B cell (primary cell): ENCODE data around the gene KICS2. TPM values are rescaled to one million over a fixed set of nuclear protein-coding genes. Genes with fewer than 3 reads are reported as not detected.

Experiments used
- ATAC-seq: fragments of 200-7000 bp; cut with Tn5 transposase; one replicate; pipeline ENCODE4 v1.10.0; 2021; ENCODE audit warnings: low read depth, mild to moderate bottlenecking, moderate number of reproducible peaks, moderate library complexity
- CTCF ChIA-PET: fragments of 350-600 bp; sonication (Branson Sonifier 250); formaldehyde crosslinking; loops from one replicate; lab custom pipeline; 2021; ENCODE audit warnings: antibody characterized with exemption, inconsistent platforms; lab: Charles Lee
- POLR2A ChIA-PET: fragments of 350-600 bp; sonication (Branson Sonifier 250); formaldehyde crosslinking; loops from one replicate; lab custom pipeline; 2021; ENCODE audit warnings: antibody characterized with exemption; lab: Charles Lee
- DNase-seq: peaks from one replicate; pipeline ENCODE4 v3.0.0; 2013
- H2AFZ ChIP-seq: 2 replicates; pipeline ENCODE4 v1.6.1; 2012; ENCODE audit warnings: mild to moderate bottlenecking, low read depth, low read length; ENCODE audit not compliant: insufficient read depth, poor library complexity, severe bottlenecking
- H3K27ac ChIP-seq, 2 donors: 1 replicate in 1 of 2; 2 replicates in 1 of 2; pipeline ENCODE4 v1.5.1; 2012 to 2013; ENCODE audit warnings: low read length in 2 of 2, mild to moderate bottlenecking in 2 of 2, moderate library complexity in 1 of 2
- H3K27me3 ChIP-seq, 4 experiments: fragments of 200-600 bp in 1 of 4; sonication (generic) in 1 of 4; replicated peaks in 1 of 4; 1 replicate in 2 of 4; 2 replicates in 2 of 4; pipeline versions ENCODE4 v1.6.1 to v1.7.0; 2013 to 2016; ENCODE audit warnings: low read length in 3 of 4, mild to moderate bottlenecking in 2 of 4, mixed read lengths in 1 of 4, moderate library complexity in 1 of 4; ENCODE audit not compliant: insufficient read depth in 4 of 4, control insufficient read depth in 3 of 4; ENCODE audit errors: control extremely low read depth in 1 of 4
- H3K36me3 ChIP-seq, 2 experiments: replicated peaks in 1 of 2; 1 replicate in 1 of 2; 2 replicates in 1 of 2; pipeline versions ENCODE4 v1.6.1 to v1.7.1; 2013; ENCODE audit warnings: low read length in 1 of 2; ENCODE audit not compliant: insufficient read depth in 2 of 2, control insufficient read depth in 1 of 2; ENCODE audit errors: control extremely low read depth in 1 of 2, extremely low read depth in 1 of 2
- H3K4me1 ChIP-seq, 2 donors: fragments of 200-600 bp in 1 of 2; sonication (generic) in 1 of 2; 1 replicate in 1 of 2; 2 replicates in 1 of 2; pipeline versions ENCODE4 v1.5.1 to v1.6.1; 2013 to 2017; ENCODE audit warnings: low read length in 2 of 2; ENCODE audit not compliant: control insufficient read depth in 2 of 2, insufficient read depth in 2 of 2
- H3K4me2 ChIP-seq: replicated peaks from 2 replicates; pipeline ENCODE3; 2012; ENCODE audit warnings: mild to moderate bottlenecking, low read depth, low read length; ENCODE audit not compliant: poor library complexity, severe bottlenecking
- H3K4me3 ChIP-seq, 5 experiments: fragments of 200-600 bp in 1 of 5; sonication (generic) in 1 of 5; 1 replicate in 3 of 5; 2 replicates in 2 of 5; pipeline versions ENCODE4 v1.5.1 to v1.7.0; 2011 to 2016; ENCODE audit warnings: low read length in 4 of 5, mild to moderate bottlenecking in 4 of 5, low read depth in 2 of 5, control low read depth in 1 of 5, moderate library complexity in 1 of 5; ENCODE audit not compliant: insufficient read depth in 1 of 5; ENCODE audit errors: control extremely low read depth in 1 of 5, extremely low read depth in 1 of 5
- H3K79me2 ChIP-seq: fragments of 200-600 bp; sonication (generic); one replicate; pipeline ENCODE4 v1.6.0; 2016; ENCODE audit warnings: low read length; ENCODE audit not compliant: control insufficient read depth, insufficient read depth
- H3K9ac ChIP-seq: fragments of 200-600 bp; sonication (generic); 2 replicates; pipeline ENCODE4 v1.6.1; 2017; ENCODE audit warnings: mild to moderate bottlenecking, low read length, moderate library complexity
- H3K9me3 ChIP-seq, 3 donors: one replicate each; pipeline versions ENCODE4 v1.6.1 to v1.7.1; 2013; ENCODE audit warnings: low read length in 2 of 3; ENCODE audit not compliant: control insufficient read depth in 2 of 3, insufficient read depth in 1 of 3; ENCODE audit errors: control extremely low read depth in 1 of 3
- H4K20me1 ChIP-seq: 2 replicates; pipeline ENCODE4 v1.6.0; 2012; ENCODE audit warnings: mild to moderate bottlenecking, low read length; ENCODE audit not compliant: insufficient read depth, control insufficient read depth, poor library complexity, severe bottlenecking
- H3K27ac Mint-ChIP-seq: one replicate; pipeline ENCODE4 v1.8.0; 2021; ENCODE audit warnings: mixed read lengths
- H3K27me3 Mint-ChIP-seq: one replicate; pipeline ENCODE4 v1.8.0; 2021; ENCODE audit warnings: mixed read lengths
- H3K4me1 Mint-ChIP-seq: one replicate; pipeline ENCODE4 v1.8.0; 2021; ENCODE audit warnings: mixed read lengths
- H3K4me3 Mint-ChIP-seq: one replicate; pipeline ENCODE4 v1.8.0; 2021; ENCODE audit warnings: mixed read lengths
- H3K9me3 Mint-ChIP-seq: one replicate; pipeline ENCODE4 v1.8.0; 2022; ENCODE audit warnings: mixed read lengths; ENCODE audit not compliant: insufficient read depth
- EZH2 ChIP-seq: IDR thresholded peaks from 2 replicates; pipeline ENCODE4 v1.6.1; 2012; ENCODE audit warnings: borderline replicate concordance, low read depth, mild to moderate bottlenecking, moderate library complexity, low read length; ENCODE audit not compliant: insufficient read depth, poor library complexity, severe bottlenecking
- WGBS: methylation state at CpG from one replicate; pipeline ENCODE4 v1.1.5; 2013; ENCODE audit warnings: missing lambda C conversion rate; ENCODE audit not compliant: insufficient coverage; 5-methylcytosine and 5-hydroxymethylcytosine counted together
- intact Hi-C: fragments of 100-400 bp; cut with micrococcal nuclease; formaldehyde crosslinking; loops from one replicate; pipeline ENCODE4 v1.10.0; 2022
- polyA plus RNA-seq: library from polyadenylated mRNA; depleted of rRNA; stranded (reverse); fragments of >200 nt; gene quantifications from 2 replicates; pipeline ENCODE4 v1.2.3, GENCODE V29; 2012
- total RNA-seq, 2 donors: library from RNA; stranded (reverse); fragments of 120-200 nt in 1 of 2; gene quantifications; 1 replicate in 1 of 2; 2 replicates in 1 of 2; pipeline versions ENCODE4 v1.2.3 to v1.2.4, GENCODE V29; 2013 to 2022
- TF ChIP-seq, protein P1 (sequence below): fragments of 200-600 bp; IDR thresholded peaks from one replicate; pipeline ENCODE4 v1.8.0; 2022; ENCODE audit warnings: antibody characterized with exemption, mild to moderate bottlenecking

Gene KICS2
- total and polyA plus RNA-seq, 2 donors (not counting 1 experiment from before 2014, with no cell fraction given) = 16.6 to 21.2 TPM

DNA sequence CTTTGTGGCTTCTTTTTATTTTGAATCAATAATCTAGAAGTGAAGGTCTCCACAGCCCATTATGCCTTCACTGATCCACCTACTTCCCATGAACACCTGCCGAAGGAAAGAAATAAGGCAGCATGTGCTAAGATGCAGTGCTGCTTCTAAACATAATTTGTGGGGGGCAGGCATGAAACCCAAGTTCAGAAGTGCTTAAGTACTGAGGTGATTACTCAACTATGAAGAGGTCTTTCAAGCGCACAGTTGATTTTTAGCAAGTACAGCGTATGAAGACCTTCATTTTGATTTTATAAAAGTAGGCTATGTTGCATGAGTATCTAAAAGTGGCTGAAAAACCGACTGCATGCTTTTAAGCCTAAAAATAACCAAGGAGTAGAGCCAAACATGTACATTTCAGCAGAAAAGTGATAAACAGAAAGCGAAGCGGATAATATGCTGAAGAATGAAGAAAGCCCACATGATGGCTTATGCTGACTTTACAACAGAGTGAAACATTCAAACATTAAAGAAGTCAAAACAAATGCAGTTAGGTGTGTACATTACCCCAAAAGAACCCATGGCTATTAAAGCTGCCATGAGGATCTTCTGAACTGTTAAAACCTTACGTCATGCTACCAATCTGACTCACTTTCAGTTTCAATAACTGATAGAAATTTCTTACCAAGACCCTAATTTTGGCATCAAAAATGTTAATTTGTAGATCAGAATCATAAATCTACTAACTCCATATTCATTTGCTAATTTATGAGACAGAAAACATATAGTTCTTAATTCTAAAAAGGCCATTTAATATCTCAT is 29.3 kb downstream of the KICS2 start:
- H3K9me3 Mint-ChIP-seq = no peaks in the 10 kb centered on the region

DNA sequence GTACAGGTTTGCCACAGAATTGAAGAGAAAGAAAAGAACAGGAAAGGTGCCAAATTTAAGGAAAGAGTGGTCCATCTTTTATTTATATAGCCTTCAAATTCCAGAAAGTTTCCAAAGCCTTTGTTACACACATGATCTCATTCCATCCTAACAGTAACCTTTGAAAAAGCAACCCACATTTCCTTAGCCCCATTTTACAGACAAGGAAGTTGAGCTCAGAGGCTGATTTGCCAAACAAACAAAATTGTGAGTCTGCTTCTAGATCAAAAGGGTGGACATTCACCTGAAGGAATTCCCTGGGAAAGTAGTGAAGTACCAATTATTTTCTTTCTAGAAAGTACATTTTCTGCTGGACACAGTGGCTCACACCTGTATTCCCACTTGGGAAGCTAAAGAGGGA is 32.0 kb downstream of the KICS2 start:
- no peak overlapping the region for H3K4me2 ChIP-seq
- H3K27ac Mint-ChIP-seq = no peak overlapping the region
- intact Hi-C loops = no loop called here
- CTCF ChIA-PET = no interaction called here
- H3K4me3 ChIP-seq = no peak overlapping the region
- H3K36me3 ChIP-seq = peaks cover 10 to 23% of the 10 kb centered on the region in 2 experiments
- no peak overlapping the region for H3K27ac ChIP-seq
- no peaks in the 10 kb centered on the region for H3K27me3 ChIP-seq
- no peaks in the 10 kb centered on the region for H3K4me1 ChIP-seq
- no peaks in the 10 kb centered on the region for H3K4me1 Mint-ChIP-seq
- H3K9me3 ChIP-seq = no peaks in the 10 kb centered on the region
- no peaks in the 10 kb centered on the region for H3K79me2 ChIP-seq
- DNase-seq (no peak), ATAC-seq (no peak)
- no peaks in the 10 kb centered on the region for H3K27me3 Mint-ChIP-seq
- H3K9ac ChIP-seq = no peak overlapping the region
- H2AFZ ChIP-seq = no peak overlapping the region
- POLR2A ChIA-PET = no interaction called here
- TF ChIP-seq, protein P1, sequence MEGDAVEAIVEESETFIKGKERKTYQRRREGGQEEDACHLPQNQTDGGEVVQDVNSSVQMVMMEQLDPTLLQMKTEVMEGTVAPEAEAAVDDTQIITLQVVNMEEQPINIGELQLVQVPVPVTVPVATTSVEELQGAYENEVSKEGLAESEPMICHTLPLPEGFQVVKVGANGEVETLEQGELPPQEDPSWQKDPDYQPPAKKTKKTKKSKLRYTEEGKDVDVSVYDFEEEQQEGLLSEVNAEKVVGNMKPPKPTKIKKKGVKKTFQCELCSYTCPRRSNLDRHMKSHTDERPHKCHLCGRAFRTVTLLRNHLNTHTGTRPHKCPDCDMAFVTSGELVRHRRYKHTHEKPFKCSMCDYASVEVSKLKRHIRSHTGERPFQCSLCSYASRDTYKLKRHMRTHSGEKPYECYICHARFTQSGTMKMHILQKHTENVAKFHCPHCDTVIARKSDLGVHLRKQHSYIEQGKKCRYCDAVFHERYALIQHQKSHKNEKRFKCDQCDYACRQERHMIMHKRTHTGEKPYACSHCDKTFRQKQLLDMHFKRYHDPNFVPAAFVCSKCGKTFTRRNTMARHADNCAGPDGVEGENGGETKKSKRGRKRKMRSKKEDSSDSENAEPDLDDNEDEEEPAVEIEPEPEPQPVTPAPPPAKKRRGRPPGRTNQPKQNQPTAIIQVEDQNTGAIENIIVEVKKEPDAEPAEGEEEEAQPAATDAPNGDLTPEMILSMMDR = no peak
- TF ChIP-seq EZH2 = no peak
- H3K4me3 Mint-ChIP-seq = no peak overlapping the region
- no peaks in the 10 kb centered on the region for H3K9me3 Mint-ChIP-seq
- H4K20me1 ChIP-seq = no peaks in the 10 kb centered on the region

More for the DNA sequence above, 29.3 kb downstream of the KICS2 start:
- no peak overlapping the region for H3K4me3 Mint-ChIP-seq
- CTCF ChIA-PET = no interaction called here
- intact Hi-C loops = no loop called here
- H3K4me3 ChIP-seq = no peak overlapping the region
- H3K4me1 Mint-ChIP-seq = no peaks in the 10 kb centered on the region
- no peak for DNase-seq
- POLR2A ChIA-PET = no interaction called here
- no peaks in the 10 kb centered on the region for H3K27me3 ChIP-seq
- H2AFZ ChIP-seq = no peak overlapping the region
- H3K27ac ChIP-seq = no peak overlapping the region
- no peaks in the 10 kb centered on the region for H3K4me1 ChIP-seq
- H3K36me3 ChIP-seq = peaks cover 10 to 25% of the 10 kb centered on the region in 2 experiments
- H3K27ac Mint-ChIP-seq = no peak overlapping the region
- WGBS = 100% methylated on average over 1 of the region's 7 CpGs
- no peak overlapping the region for H3K4me2 ChIP-seq
- TF ChIP-seq EZH2 = no peak
- TF ChIP-seq, protein P1 = no peak
- ATAC-seq = no peak
- no peaks in the 10 kb centered on the region for H3K9me3 ChIP-seq
- no peaks in the 10 kb centered on the region for H4K20me1 ChIP-seq
- no peaks in the 10 kb centered on the region for H3K79me2 ChIP-seq
- no peak overlapping the region for H3K9ac ChIP-seq
- no peaks in the 10 kb centered on the region for H3K27me3 Mint-ChIP-seq
